GM21529 (cell line): ENCODE data around the gene ADGB.
"Not testable (repeated sequence)": the region's sequence is repeated elsewhere in the genome, so short reads cannot be mapped to it uniquely, and the experiment has no call there.

ENCODE experiments used
- ATAC-seq: cut with Tn5 transposase; IDR thresholded peaks from one replicate; pipeline ENCODE4 v1.9.1; 2021; ENCODE audit not compliant: unreplicated experiment

Gene ADGB

GRCh38 chr6:146753306-146753705, 154.5 kb downstream of the ADGB start:
- ATAC-seq, result no peak

- no peak for ATAC-seq
Measured at GRCh38 chr6:146767632-146768031, 168.9 kb downstream of the ADGB start.

- no peak for ATAC-seq
Measured at GRCh38 chr6:146768722-146769121, 169.9 kb downstream of the ADGB start.

- no peak for ATAC-seq
Measured at GRCh38 chr6:146770275-146770964, 171.6 kb downstream of the ADGB start.

- ATAC-seq, result no peak
Measured at GRCh38 chr6:146770965-146771735, 172.4 kb downstream of the ADGB start.

GRCh38 chr6:146775220-146775619, 176.4 kb downstream of the ADGB start:
- ATAC-seq, result no peak

- no peak for ATAC-seq
Measured at GRCh38 chr6:146781836-146782235, 183.1 kb downstream of the ADGB start.

- ATAC-seq, result peak; percentile 94
Measured at GRCh38 chr6:146785001-146785585, 186.3 kb downstream of the ADGB start.

- ATAC-seq, result no peak
Measured at GRCh38 chr6:146787876-146788508, 189.2 kb downstream of the ADGB start.

- ATAC-seq, result no peak
Measured at GRCh38 chr6:146790561-146791091, 191.9 kb downstream of the ADGB start.

GRCh38 chr6:146791930-146792329, 193.2 kb downstream of the ADGB start:
- no peak for ATAC-seq

GRCh38 chr6:146793218-146793617, 194.4 kb downstream of the ADGB start:
- not testable (repeated sequence) for ATAC-seq

- ATAC-seq, result no peak
Measured at GRCh38 chr6:146795479-146796133, 196.8 kb downstream of the ADGB start.

- not testable (repeated sequence) for ATAC-seq
Measured at GRCh38 chr6:146803167-146803566, 204.4 kb downstream of the ADGB start.

GRCh38 chr6:146803601-146804000, 204.8 kb downstream of the ADGB start:
- no peak for ATAC-seq

GRCh38 chr6:146805546-146806325, 207.0 kb downstream of the ADGB start:
- no peak for ATAC-seq

GRCh38 chr6:146809014-146809413, 210.2 kb downstream of the ADGB start:
- not testable (repeated sequence) for ATAC-seq

GRCh38 chr6:146812811-146813321, 214.1 kb downstream of the ADGB start:
- not testable (repeated sequence) for ATAC-seq

- ATAC-seq, result no peak
Measured at GRCh38 chr6:146813554-146813953, 214.8 kb downstream of the ADGB start.
